GM12874 (cell line): Measurements from ENCODE around the gene B3GALT6.

Source experiments
- CTCF ChIP-seq: IDR thresholded peaks from 2 replicates; pipeline ENCODE4 v1.5.1; 2011; ENCODE audit warnings: low read depth, mild to moderate bottlenecking, control low read depth, low read length, moderate library complexity; ENCODE audit not compliant: insufficient read depth

Gene B3GALT6

GRCh38 chr1:1233567-1233892, 1.5 kb downstream of the B3GALT6 start:
- no peak for TF ChIP-seq CTCF

DNA sequence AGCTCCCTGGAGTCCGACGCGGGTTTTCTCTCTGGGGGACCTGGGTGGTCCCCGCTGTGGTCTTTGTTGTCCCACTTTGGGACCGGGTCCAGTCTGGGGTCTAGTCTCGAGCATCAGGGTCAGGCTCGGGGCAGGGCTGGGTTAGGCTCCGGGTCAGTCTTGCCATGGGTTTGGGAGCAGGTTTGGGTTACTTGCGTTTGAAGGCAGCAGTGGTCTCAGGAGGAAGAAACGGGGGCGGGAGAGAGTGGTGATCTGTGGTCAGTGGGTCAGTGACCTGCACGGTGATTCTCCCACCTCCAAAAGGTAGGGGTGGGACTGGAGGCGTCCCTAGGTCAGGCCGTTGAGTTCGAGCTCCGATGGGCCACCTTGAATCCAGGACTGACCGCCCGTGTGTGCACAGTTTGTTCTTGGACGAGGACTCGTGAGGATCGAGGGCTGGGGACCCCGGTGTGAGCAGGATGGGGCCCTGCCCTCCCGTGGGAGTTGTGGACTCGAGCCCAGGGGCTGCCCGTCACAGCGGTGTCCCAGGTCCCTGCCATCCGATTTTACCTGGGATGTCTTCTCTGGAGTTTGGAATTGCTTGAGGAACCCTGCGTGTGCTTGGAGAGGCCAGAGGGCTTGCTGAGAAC, 2.3 kb downstream of the B3GALT6 start:
- no peak for TF ChIP-seq CTCF

GRCh38 chr1:1235016-1235744, 3.1 kb downstream of the B3GALT6 start:
- TF ChIP-seq CTCF, result no peak

DNA sequence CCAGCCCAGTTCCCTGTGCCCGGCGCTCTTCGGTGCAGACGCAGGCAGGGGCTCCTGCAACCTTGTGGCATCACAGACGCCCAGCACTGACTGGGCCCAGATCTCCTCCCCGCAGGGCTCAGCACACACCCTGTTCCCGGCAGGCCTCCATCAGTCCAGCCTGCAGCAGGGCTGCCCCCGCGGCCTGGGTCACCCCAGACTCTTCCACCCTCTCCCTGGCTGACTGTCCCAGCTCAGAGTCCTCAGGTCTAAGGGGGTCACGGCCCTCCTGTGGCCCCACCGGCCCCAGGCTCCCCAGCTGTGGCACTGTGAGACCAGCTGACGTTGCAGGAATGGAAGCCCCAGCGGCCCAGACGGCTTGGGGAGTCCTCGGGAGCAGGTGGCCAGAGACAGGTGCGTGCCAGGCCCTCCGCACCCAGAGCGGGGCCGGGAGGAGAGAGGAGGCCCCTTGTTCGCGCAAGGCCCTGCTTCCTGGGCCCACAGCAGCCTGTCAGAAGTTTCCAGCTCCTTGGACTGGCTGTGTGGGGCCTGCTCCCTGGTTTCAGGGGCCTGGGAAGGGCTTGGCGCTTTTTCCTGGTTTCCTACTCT, 4.2 kb downstream of the B3GALT6 start:
- TF ChIP-seq CTCF, result no peak

DNA sequence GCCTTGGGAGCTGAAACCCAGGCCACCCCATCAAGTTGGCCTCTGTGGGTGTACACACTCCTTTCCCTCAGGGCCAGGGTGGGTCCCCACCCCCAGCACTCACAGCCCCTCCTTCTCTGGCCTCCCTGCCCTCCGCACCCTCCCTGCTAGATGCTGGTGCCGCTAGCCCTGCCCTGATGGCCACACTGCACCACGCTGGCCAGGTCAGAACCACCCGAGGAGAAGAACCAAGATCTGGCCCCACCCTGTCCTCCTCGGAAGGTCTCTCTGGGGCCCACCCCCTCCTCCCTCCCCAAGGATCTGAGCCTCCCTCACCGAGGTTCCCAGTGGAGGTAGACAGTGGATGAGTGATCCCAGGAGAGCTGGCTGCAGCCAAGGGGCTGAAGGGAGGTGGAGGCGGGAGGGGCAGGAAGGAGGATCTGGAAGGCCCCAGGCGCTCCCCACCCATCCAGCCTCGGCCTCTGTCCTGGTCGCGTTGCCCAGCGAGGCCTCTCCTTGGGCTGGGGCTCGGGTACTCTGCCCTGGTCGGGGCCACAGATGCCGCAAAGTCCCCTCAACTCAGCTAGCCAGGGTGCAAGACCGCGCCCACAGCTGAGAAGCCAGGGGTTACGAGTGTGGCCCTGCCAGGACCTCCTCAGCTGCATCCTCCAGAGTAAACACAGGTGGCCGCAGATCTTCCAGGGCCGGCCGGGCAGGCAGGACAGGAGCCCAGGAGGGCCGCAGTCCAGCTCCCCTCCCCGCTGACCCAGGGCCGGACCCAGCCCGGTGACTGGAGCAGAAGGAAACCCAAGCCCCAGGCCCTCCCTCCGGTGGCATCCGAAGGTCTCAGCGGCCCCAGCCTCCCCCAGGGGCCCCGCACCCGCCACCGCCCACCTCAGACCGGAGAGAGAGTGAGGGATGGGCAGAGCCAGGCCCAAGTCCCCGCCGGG, 5.2 kb downstream of the B3GALT6 start:
- no peak for TF ChIP-seq CTCF

DNA sequence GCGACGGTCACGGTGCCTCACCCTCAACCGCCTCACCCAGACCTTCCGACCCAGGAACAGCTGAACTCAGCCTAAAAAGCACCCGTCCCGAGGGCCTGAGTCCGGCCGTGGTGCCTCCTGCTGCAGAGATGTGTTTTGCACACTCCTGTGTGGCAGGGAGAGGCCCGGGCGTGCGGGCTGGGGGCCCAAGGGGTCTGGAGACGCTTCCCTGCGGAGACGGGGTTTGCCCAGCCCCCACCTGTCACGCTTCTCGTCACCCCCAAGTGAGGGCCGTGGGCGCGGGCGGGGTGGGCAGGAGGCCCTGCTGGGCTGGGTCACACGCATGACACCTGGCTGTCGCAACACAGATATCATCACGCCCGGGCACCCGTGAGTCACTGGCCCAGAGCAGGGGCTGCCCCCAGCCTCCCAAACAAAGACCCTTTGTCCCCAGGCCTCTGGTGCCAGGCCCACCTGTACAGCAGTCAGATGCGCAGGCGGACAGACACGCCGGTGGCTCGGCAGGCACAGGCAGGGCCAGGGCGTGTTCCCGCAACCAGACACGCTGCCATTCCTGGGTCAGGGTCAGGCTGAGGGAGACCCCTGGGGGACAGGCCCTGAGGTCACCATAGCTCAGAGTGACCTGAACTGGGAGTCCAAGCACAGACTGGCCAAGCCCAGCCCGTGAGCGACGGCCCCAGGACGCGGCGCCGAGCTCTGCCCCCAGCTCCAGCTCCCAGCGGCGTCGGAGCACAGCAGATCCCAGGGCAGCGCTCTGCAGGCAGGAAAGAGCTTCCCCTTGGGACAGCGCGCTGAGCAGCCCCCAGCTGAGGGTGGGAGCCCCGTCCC, 6.1 kb downstream of the B3GALT6 start:
- no peak for TF ChIP-seq CTCF
